HL-60 (cell line): Measurements from ENCODE around the gene PSAP.

Experiments used
- POLR2AphosphoS5 ChIP-seq: IDR thresholded peaks from 2 replicates; pipeline ENCODE4 v1.6.1; 2012; ENCODE audit warnings: low read depth
- TF ChIP-seq, protein P1 (sequence below): IDR thresholded peaks from one replicate; pipeline ENCODE4 v1.5.1; 2011; ENCODE audit warnings: low read length, control low read depth, inconsistent platforms; ENCODE audit not compliant: insufficient read depth
- TF ChIP-seq, protein P2 (sequence below): IDR thresholded peaks from 2 replicates; pipeline ENCODE4 v1.6.1; 2012; ENCODE audit warnings: low read depth; ENCODE audit not compliant: insufficient replicate concordance

DNA sequence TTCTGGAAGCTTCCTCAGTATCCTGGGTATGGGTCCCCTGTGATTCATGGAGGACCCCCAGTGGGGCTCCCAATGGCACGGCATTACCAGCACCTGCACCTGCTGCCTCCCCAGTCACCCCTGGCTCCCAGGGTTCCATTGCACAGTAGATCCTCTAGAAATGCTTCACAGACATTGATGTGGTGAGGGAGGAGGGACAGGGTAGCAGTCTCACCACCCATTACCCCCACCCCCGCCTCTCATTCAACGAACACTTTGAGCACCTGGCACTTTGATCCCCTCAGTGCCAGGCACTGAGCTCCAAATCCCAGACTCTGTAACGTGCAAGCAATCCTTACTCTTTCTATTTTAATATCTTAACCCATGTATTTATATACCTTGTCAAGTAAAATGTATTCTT is 26.8 kb upstream of the PSAP start:
- TF ChIP-seq POLR2AphosphoS5: no peak
- TF ChIP-seq, protein P1, sequence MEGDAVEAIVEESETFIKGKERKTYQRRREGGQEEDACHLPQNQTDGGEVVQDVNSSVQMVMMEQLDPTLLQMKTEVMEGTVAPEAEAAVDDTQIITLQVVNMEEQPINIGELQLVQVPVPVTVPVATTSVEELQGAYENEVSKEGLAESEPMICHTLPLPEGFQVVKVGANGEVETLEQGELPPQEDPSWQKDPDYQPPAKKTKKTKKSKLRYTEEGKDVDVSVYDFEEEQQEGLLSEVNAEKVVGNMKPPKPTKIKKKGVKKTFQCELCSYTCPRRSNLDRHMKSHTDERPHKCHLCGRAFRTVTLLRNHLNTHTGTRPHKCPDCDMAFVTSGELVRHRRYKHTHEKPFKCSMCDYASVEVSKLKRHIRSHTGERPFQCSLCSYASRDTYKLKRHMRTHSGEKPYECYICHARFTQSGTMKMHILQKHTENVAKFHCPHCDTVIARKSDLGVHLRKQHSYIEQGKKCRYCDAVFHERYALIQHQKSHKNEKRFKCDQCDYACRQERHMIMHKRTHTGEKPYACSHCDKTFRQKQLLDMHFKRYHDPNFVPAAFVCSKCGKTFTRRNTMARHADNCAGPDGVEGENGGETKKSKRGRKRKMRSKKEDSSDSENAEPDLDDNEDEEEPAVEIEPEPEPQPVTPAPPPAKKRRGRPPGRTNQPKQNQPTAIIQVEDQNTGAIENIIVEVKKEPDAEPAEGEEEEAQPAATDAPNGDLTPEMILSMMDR: no peak
- TF ChIP-seq, protein P2, sequence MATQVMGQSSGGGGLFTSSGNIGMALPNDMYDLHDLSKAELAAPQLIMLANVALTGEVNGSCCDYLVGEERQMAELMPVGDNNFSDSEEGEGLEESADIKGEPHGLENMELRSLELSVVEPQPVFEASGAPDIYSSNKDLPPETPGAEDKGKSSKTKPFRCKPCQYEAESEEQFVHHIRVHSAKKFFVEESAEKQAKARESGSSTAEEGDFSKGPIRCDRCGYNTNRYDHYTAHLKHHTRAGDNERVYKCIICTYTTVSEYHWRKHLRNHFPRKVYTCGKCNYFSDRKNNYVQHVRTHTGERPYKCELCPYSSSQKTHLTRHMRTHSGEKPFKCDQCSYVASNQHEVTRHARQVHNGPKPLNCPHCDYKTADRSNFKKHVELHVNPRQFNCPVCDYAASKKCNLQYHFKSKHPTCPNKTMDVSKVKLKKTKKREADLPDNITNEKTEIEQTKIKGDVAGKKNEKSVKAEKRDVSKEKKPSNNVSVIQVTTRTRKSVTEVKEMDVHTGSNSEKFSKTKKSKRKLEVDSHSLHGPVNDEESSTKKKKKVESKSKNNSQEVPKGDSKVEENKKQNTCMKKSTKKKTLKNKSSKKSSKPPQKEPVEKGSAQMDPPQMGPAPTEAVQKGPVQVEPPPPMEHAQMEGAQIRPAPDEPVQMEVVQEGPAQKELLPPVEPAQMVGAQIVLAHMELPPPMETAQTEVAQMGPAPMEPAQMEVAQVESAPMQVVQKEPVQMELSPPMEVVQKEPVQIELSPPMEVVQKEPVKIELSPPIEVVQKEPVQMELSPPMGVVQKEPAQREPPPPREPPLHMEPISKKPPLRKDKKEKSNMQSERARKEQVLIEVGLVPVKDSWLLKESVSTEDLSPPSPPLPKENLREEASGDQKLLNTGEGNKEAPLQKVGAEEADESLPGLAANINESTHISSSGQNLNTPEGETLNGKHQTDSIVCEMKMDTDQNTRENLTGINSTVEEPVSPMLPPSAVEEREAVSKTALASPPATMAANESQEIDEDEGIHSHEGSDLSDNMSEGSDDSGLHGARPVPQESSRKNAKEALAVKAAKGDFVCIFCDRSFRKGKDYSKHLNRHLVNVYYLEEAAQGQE: no peak
